Keratinocyte (primary cell): ENCODE measurements around the gene MYOZ2. TPM values are rescaled to one million over a fixed set of nuclear protein-coding genes. Genes with fewer than 3 reads are reported as not detected.

Experiments used
- DNase-seq: peaks from one replicate; pipeline ENCODE4 v3.0.0-alpha.2; 2011; ENCODE audit warnings: low read depth, missing footprints, low spot score
- FAIRE-seq: peaks from 2 replicates; lab custom pipeline; 2011; peaks lifted over from hg19 to GRCh38; lab: Jason Lieb, UNC
- H2AFZ ChIP-seq: 2 replicates; pipeline ENCODE4 v1.6.0; 2012; ENCODE audit warnings: low read length, control low read depth, inconsistent platforms; ENCODE audit not compliant: control insufficient read depth
- H3K27ac ChIP-seq: 2 replicates; pipeline ENCODE4 v1.5.1; 2011; ENCODE audit warnings: low read length; ENCODE audit not compliant: control insufficient read depth, insufficient read depth
- H3K27me3 ChIP-seq: 3 replicates; pipeline ENCODE4 v1.6.0; 2011; ENCODE audit warnings: low read length; ENCODE audit not compliant: control insufficient read depth, insufficient read depth; ENCODE audit errors: extremely low read depth
- H3K36me3 ChIP-seq, 2 experiments: 2 replicates in 1 of 2; 3 replicates in 1 of 2; pipeline ENCODE4 v1.5.1; 2011; ENCODE audit warnings: low read length in 2 of 2, mild to moderate bottlenecking in 1 of 2; ENCODE audit not compliant: control insufficient read depth in 2 of 2, insufficient read depth in 2 of 2; ENCODE audit errors: extremely low read depth in 1 of 2
- H3K4me1 ChIP-seq: 3 replicates; pipeline ENCODE4 v1.5.1; 2011; ENCODE audit warnings: low read length; ENCODE audit not compliant: control insufficient read depth, insufficient read depth; ENCODE audit errors: extremely low read depth
- H3K4me2 ChIP-seq: 3 replicates; pipeline ENCODE4 v1.6.0; 2011; ENCODE audit warnings: low read depth, low read length; ENCODE audit not compliant: control insufficient read depth, insufficient read depth; ENCODE audit errors: extremely low read depth
- H3K4me3 ChIP-seq, 3 experiments: fragments of 200-600 bp in 1 of 3; sonication (generic) in 1 of 3; 2 replicates in 2 of 3; 3 replicates in 1 of 3; pipeline ENCODE4 v1.5.1; 2011 to 2016; ENCODE audit warnings: low read length in 3 of 3, mild to moderate bottlenecking in 3 of 3, control low read depth in 2 of 3, inconsistent platforms in 1 of 3, low read depth in 1 of 3, mixed read lengths in 1 of 3, mixed run types in 1 of 3, moderate library complexity in 1 of 3; ENCODE audit not compliant: control insufficient read depth in 2 of 3, insufficient read depth in 2 of 3; ENCODE audit errors: extremely low read depth in 1 of 3
- H3K79me2 ChIP-seq: 2 replicates; pipeline ENCODE4 v1.6.0; 2012; ENCODE audit warnings: low read length; ENCODE audit not compliant: control insufficient read depth, insufficient read depth
- H3K9ac ChIP-seq: 3 replicates; pipeline ENCODE4 v1.6.0; 2011; ENCODE audit warnings: low read length; ENCODE audit not compliant: control insufficient read depth, insufficient read depth; ENCODE audit errors: extremely low read depth
- H3K9me1 ChIP-seq: 3 replicates; pipeline ENCODE4 v1.6.0; 2011; ENCODE audit warnings: low read length; ENCODE audit not compliant: control insufficient read depth, insufficient read depth; ENCODE audit errors: extremely low read depth
- H3K9me3 ChIP-seq: 2 replicates; pipeline ENCODE4 v1.5.1; 2012; ENCODE audit warnings: low read depth, low read length; ENCODE audit not compliant: control insufficient read depth
- H4K20me1 ChIP-seq: 3 replicates; pipeline ENCODE4 v1.6.0; 2011; ENCODE audit warnings: low read length; ENCODE audit not compliant: control insufficient read depth, insufficient read depth; ENCODE audit errors: extremely low read depth
- CTCF ChIP-seq, 3 experiments: IDR thresholded peaks in 1 of 3; conservative IDR thresholded peaks in 1 of 3; optimal IDR thresholded peaks in 1 of 3; 2 replicates in 2 of 3; 3 replicates in 1 of 3; pipeline versions ENCODE3 to v1.5.1; 2011; ENCODE audit warnings: low read length in 3 of 3, mild to moderate bottlenecking in 3 of 3, moderate library complexity in 2 of 3, control low read depth in 1 of 3, inconsistent platforms in 1 of 3; ENCODE audit not compliant: insufficient read depth in 2 of 3; ENCODE audit errors: extremely low read depth in 1 of 3
- EZH2 ChIP-seq: IDR thresholded peaks from one replicate; pipeline ENCODE4 v1.6.1; 2012; ENCODE audit warnings: inconsistent platforms, mild to moderate bottlenecking, low read length, moderate library complexity
- dilution Hi-C: fragments of 300-500 bp; cut with MboI; formaldehyde crosslinking; loops from one replicate; pipeline ENCODE4 v1.7.0; 2020; ENCODE audit warnings: low sequenced_read_pairs; ENCODE audit not compliant: extremely low pct_ligation_motif_present
- polyA plus RNA-seq, 5 experiments: library from polyadenylated mRNA; depleted of rRNA in 3 of 5; stranded (reverse) in 3 of 5; stranded (forward) in 1 of 5; unstranded in 1 of 5; fragments of >200 nt; gene quantifications; 1 replicate in 1 of 5; 2 replicates in 3 of 5; 3 replicates in 1 of 5; pipeline versions ENCODE4 v1.2.1 to v1.2.3, GENCODE V29; 2011 to 2012; ENCODE audit warnings: missing spikeins in 2 of 5, low read depth in 1 of 5, low replicate concordance in 1 of 5

Gene MYOZ2
- polyA plus RNA-seq, 1 donor (not counting 4 experiments of a cell fraction or from before 2014, with no cell fraction given): not detected

GRCh38 chr4:119149110-119149509, 13.5 kb downstream of the MYOZ2 start:
- no peak overlapping the region for H3K9ac ChIP-seq
- no peak for DNase-seq
- H2AFZ ChIP-seq: no peak overlapping the region
- no peak for TF ChIP-seq CTCF (optimal IDR thresholded peaks at IDR 0.05 in 1 of 3, IDR thresholded peaks at IDR 0.05 in 1 of 3, conservative IDR thresholded peaks at IDR 0.05 in 1 of 3; ENCODE audit: extremely low read depth in 1 of 3, insufficient read depth in 2 of 3, low read length in 3 of 3)
- TF ChIP-seq EZH2: no peak
- no peaks in the 10 kb centered on the region for H3K4me1 ChIP-seq
- H3K36me3 ChIP-seq: no peaks in the 10 kb centered on the region
- FAIRE-seq: peak; percentile 29
- H3K79me2 ChIP-seq: no peaks in the 10 kb centered on the region
- dilution Hi-C loops: no loop called here
- H3K4me3 ChIP-seq: no peak overlapping the region
- no peaks in the 10 kb centered on the region for H3K9me1 ChIP-seq
- H3K27ac ChIP-seq: no peak overlapping the region
- H3K9me3 ChIP-seq: no peaks in the 10 kb centered on the region
- no peaks in the 10 kb centered on the region for H3K27me3 ChIP-seq
- H3K4me2 ChIP-seq: no peak overlapping the region
- H4K20me1 ChIP-seq: no peaks in the 10 kb centered on the region

GRCh38 chr4:119151161-119151560, 15.5 kb downstream of the MYOZ2 start:
- Histone ChIP-seq H2AFZ (no peak overlapping the region), H4K20me1 (no peaks in the 10 kb centered on the region), H3K79me2 (no peaks in the 10 kb centered on the region), H3K4me3 (no peak overlapping the region), H3K27me3 (no peaks in the 10 kb centered on the region), H3K9me3 (no peaks in the 10 kb centered on the region), H3K9me1 (no peaks in the 10 kb centered on the region), H3K27ac (no peak overlapping the region), H3K4me2 (no peak overlapping the region), H3K4me1 (no peaks in the 10 kb centered on the region), H3K9ac (no peak overlapping the region), H3K36me3 (no peaks in the 10 kb centered on the region)
- no peak for TF ChIP-seq CTCF (optimal IDR thresholded peaks at IDR 0.05 in 1 of 3, IDR thresholded peaks at IDR 0.05 in 1 of 3, conservative IDR thresholded peaks at IDR 0.05 in 1 of 3; ENCODE audit: extremely low read depth in 1 of 3, insufficient read depth in 2 of 3, low read length in 3 of 3)
- no peak for TF ChIP-seq EZH2
- dilution Hi-C loops: no loop called here
- FAIRE-seq: no peak
- no peak for DNase-seq
